ENCODE measurements around the gene SWAP70.

DNA sequence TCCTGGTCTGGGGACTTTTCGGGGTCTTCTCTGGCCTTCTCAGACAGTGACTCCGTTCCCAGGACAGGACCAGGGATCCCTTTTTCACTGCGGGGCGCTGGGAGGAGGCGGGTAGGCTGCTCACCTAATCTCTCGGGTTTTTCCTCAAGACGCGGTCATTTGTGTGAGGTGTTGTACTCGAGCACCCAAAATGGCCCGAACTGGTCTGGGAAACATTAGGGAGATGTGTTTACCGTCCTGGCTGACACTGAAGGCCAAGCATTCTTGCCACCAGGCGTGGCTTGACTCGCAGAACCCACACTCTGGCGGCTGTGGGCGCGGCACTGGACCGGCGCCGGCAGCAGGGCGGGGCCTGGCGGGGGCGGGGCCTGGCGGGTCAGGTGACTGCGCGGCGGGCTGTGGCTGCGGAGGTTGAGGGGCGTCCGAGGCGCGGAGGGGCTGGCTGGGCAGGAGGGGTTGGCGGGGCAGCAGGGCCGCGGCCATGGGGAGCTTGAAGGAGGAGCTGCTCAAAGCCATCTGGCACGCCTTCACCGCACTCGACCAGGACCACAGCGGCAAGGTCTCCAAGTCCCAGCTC lies at the start of gene SWAP70:
- TF ChIP-seq, protein P1, sequence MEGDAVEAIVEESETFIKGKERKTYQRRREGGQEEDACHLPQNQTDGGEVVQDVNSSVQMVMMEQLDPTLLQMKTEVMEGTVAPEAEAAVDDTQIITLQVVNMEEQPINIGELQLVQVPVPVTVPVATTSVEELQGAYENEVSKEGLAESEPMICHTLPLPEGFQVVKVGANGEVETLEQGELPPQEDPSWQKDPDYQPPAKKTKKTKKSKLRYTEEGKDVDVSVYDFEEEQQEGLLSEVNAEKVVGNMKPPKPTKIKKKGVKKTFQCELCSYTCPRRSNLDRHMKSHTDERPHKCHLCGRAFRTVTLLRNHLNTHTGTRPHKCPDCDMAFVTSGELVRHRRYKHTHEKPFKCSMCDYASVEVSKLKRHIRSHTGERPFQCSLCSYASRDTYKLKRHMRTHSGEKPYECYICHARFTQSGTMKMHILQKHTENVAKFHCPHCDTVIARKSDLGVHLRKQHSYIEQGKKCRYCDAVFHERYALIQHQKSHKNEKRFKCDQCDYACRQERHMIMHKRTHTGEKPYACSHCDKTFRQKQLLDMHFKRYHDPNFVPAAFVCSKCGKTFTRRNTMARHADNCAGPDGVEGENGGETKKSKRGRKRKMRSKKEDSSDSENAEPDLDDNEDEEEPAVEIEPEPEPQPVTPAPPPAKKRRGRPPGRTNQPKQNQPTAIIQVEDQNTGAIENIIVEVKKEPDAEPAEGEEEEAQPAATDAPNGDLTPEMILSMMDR (IDR thresholded peaks at IDR 0.05 in 2 of 3, conservative IDR thresholded peaks at IDR 0.05 in 1 of 3; ENCODE audit: insufficient read depth in 2 of 3, low read depth in 1 of 3, low read length in 3 of 3): no peak
- TF ChIP-seq, protein P2, sequence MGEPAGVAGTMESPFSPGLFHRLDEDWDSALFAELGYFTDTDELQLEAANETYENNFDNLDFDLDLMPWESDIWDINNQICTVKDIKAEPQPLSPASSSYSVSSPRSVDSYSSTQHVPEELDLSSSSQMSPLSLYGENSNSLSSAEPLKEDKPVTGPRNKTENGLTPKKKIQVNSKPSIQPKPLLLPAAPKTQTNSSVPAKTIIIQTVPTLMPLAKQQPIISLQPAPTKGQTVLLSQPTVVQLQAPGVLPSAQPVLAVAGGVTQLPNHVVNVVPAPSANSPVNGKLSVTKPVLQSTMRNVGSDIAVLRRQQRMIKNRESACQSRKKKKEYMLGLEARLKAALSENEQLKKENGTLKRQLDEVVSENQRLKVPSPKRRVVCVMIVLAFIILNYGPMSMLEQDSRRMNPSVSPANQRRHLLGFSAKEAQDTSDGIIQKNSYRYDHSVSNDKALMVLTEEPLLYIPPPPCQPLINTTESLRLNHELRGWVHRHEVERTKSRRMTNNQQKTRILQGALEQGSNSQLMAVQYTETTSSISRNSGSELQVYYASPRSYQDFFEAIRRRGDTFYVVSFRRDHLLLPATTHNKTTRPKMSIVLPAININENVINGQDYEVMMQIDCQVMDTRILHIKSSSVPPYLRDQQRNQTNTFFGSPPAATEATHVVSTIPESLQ (CRISPR knock-in tag; IDR thresholded peaks at IDR 0.05): no peak
- TF ChIP-seq HNRNPUL1 (IDR thresholded peaks at IDR 0.05; ENCODE audit: low read length) (no peak), CHCHD3 (CRISPR knock-in tag; IDR thresholded peaks at IDR 0.05) (no peak), CBX5 (IDR thresholded peaks at IDR 0.05; ENCODE audit: borderline replicate concordance, low read depth) (no peak), PRPF4 (IDR thresholded peaks at IDR 0.05; ENCODE audit: insufficient read depth, low read depth, low read length, poor library complexity, severe bottlenecking) (no peak), NRF1 (conservative IDR thresholded peaks at IDR 0.05 in 1 of 2, IDR thresholded peaks at IDR 0.05 in 1 of 2) (no peak), MAFK (IDR thresholded peaks at IDR 0.05; ENCODE audit: low read length) (no peak), ETV1 (tag; conservative IDR thresholded peaks at IDR 0.05; ENCODE audit: low read depth) (no peak)

Data from K562 (cell line).